K562 (cell line): ENCODE results near the gene CHD2. TPM values are rescaled to one million over a fixed set of nuclear protein-coding genes. Genes with fewer than 3 reads are reported as not detected.
A peak's percentile ranks its signal among the peaks of the same experiment; 100 is the strongest.

ENCODE experiments used
- ARID1B ChIP-seq: fragments of 450-650 bp; IDR thresholded peaks from 2 replicates; pipeline ENCODE4 v1.6.1; 2016; ENCODE audit warnings: antibody characterized with exemption, mild to moderate bottlenecking, inconsistent platforms
- ATF1 ChIP-seq, 2 experiments: fragments of 450-650 bp in 1 of 2; IDR thresholded peaks; 2 replicates each; pipeline ENCODE4 v1.6.1; 2016; ENCODE audit warnings: missing compliant biosample characterization in 1 of 2, missing genetic modification characterization in 1 of 2
- CC2D1A ChIP-seq: fragments of 450-650 bp; IDR thresholded peaks from 2 replicates; pipeline ENCODE4 v1.6.1; 2017; ENCODE audit warnings: mild to moderate bottlenecking
- CREBBP ChIP-seq: IDR thresholded peaks from one replicate; pipeline ENCODE4 v1.6.1; 2012; ENCODE audit warnings: low read depth, mild to moderate bottlenecking, control low read depth, inconsistent platforms, low read length
- DPF2 ChIP-seq: fragments of 450-650 bp; IDR thresholded peaks from 2 replicates; pipeline ENCODE4 v1.6.1; 2016
- GTF2E2 ChIP-seq: fragments of 200-800 bp; sonication (Bioruptor generic); IDR thresholded peaks from 2 replicates; pipeline ENCODE4 v1.6.1; 2016; ENCODE audit warnings: missing genetic modification characterization, missing compliant biosample characterization
- HDAC2 ChIP-seq: fragments of 450-650 bp; IDR thresholded peaks from 2 replicates; pipeline ENCODE4 v1.6.1; 2016; ENCODE audit warnings: mild to moderate bottlenecking
- HMG20B ChIP-seq: fragments of 250-450 bp; sonication (Bioruptor Pico); IDR thresholded peaks from 2 replicates; pipeline ENCODE4 v1.5.0; 2021; ENCODE audit warnings: mild to moderate bottlenecking
- HNRNPH1 ChIP-seq: fragments of 200-400 bp; formaldehyde crosslinking; optimal IDR thresholded peaks from 2 replicates; pipeline ENCODE3; 2017; ENCODE audit warnings: low read depth, mild to moderate bottlenecking, low read length, moderate library complexity
- MYC ChIP-seq, 2 experiments: fragments of 250-450 bp in 1 of 2; sonication (Bioruptor Pico) in 1 of 2; IDR thresholded peaks; 2 replicates each; pipeline versions ENCODE4 v1.5.1 to v1.6.1; 2012 to 2021; ENCODE audit warnings: low read depth in 2 of 2, borderline replicate concordance in 1 of 2, improper control_type of control experiment in 1 of 2, low read length in 1 of 2, mild to moderate bottlenecking in 1 of 2, moderate library complexity in 1 of 2
- NCOA2 ChIP-seq, 2 experiments: fragments of 450-650 bp; IDR thresholded peaks; 2 replicates each; pipeline ENCODE4 v1.6.1; 2018; ENCODE audit warnings: mild to moderate bottlenecking in 2 of 2, moderate library complexity in 1 of 2; ENCODE audit not compliant: partially characterized antibody in 2 of 2
- TSC22D4 ChIP-seq: fragments of 450-650 bp; IDR thresholded peaks from 2 replicates; pipeline ENCODE4 v1.6.1; 2016; ENCODE audit warnings: missing genetic modification characterization, missing biosample characterization, control low read depth
- ZNF175 ChIP-seq: fragments of 200-800 bp; sonication (Bioruptor generic); IDR thresholded peaks from 2 replicates; pipeline ENCODE4 v1.6.1; 2016; ENCODE audit warnings: low read depth, mild to moderate bottlenecking, missing genetic modification characterization, missing compliant biosample characterization
- ZNF311 ChIP-seq: fragments of 250-450 bp; sonication (Bioruptor Pico); IDR thresholded peaks from 2 replicates; pipeline ENCODE4 v1.4.0; 2020; ENCODE audit warnings: mild to moderate bottlenecking, moderate library complexity
- ZNF584 ChIP-seq: fragments of 200-800 bp; sonication (Bioruptor generic); IDR thresholded peaks from 2 replicates; pipeline ENCODE4 v1.6.1; 2016; ENCODE audit warnings: low read depth, mild to moderate bottlenecking, missing genetic modification characterization, missing compliant biosample characterization
- ZNF764 ChIP-seq: fragments of 250-450 bp; sonication (Bioruptor Pico); IDR thresholded peaks from 2 replicates; pipeline ENCODE4 v1.4.0; 2020; ENCODE audit warnings: low read depth, mild to moderate bottlenecking, moderate library complexity
- polyA plus RNA-seq, 8 experiments: library from polyadenylated mRNA; depleted of rRNA in 4 of 8; stranded (reverse) in 5 of 8; unstranded in 3 of 8; fragments of >200 nt; fragmentation: Nextera tagmentation in 2 of 8; fragmentation: Illumina TruSeq in 1 of 8; extraction: Ambion mirVana in 2 of 8; extraction: Trizol in 1 of 8; gene quantifications; 2 replicates each; pipeline versions ENCODE4 v1.2.1 to v1.2.3, GENCODE V29; 2011 to 2014; ENCODE audit warnings: inconsistent platforms in 1 of 8, missing spikeins in 1 of 8
- total RNA-seq, 7 experiments: library from RNA; depleted of rRNA in 6 of 7; stranded (reverse); fragments of >200 nt in 6 of 7; fragmentation: Illumina TruSeq in 2 of 7; extraction: Trizol in 2 of 7; gene quantifications; 2 replicates each; pipeline versions ENCODE4 v1.2.1 to v1.2.3, GENCODE V29; 2011 to 2021; ENCODE audit warnings: low replicate concordance in 1 of 7
- TF ChIP-seq, protein P1 (sequence below): sonication (generic); formaldehyde crosslinking; IDR thresholded peaks from 2 replicates; pipeline ENCODE4 v1.8.1; 2023; ENCODE audit warnings: mild to moderate bottlenecking, missing genetic modification reagents
- TF ChIP-seq, protein P2 (sequence below): fragments of 450-650 bp; IDR thresholded peaks from 2 replicates; pipeline ENCODE4 v1.6.1; 2017; ENCODE audit warnings: antibody characterized with exemption, mild to moderate bottlenecking
- TF ChIP-seq, protein P3 (sequence below): fragments of 250-450 bp; sonication (Bioruptor Pico); IDR thresholded peaks from 2 replicates; pipeline ENCODE4 v1.4.0; 2020; ENCODE audit warnings: mild to moderate bottlenecking

CHD2 gene
- total and polyA plus RNA-seq, 9 of the 15 experiments (the other 6 are each of a cell fraction or from before 2014, with no cell fraction given), result 38.9 to 70.8 (median 56.2) TPM

- TF ChIP-seq NCOA2 (IDR thresholded peaks at IDR 0.05; ENCODE audit: partially characterized antibody in 2 of 2) (peak in 1 of 2 experiments; percentile 84), HDAC2 (peak; percentile 80; the same call in 1 of the 2 replicates), ATF1 (CRISPR knock-in tag; IDR thresholded peaks at IDR 0.05) (no peak), ATF1 (tag; IDR thresholded peaks at IDR 0.05) (peak; percentile 57; the same call in 1 of the 2 replicates), GTF2E2 (tag) (0 out of 2 replicates have a peak, but pooled peaks have one; percentile 79), ZNF584 (CRISPR knock-in tag) (0 out of 2 replicates have a peak, but pooled peaks have one; percentile 81), ZNF764 (CRISPR knock-in tag) (no peak), ZNF311 (CRISPR knock-in tag) (0 out of 2 replicates have a peak, but pooled peaks have one; percentile 18), CC2D1A (peak; percentile 74), ARID1B (0 out of 2 replicates have a peak, but pooled peaks have one; percentile 12), MYC (IDR thresholded peaks at IDR 0.05; ENCODE audit: low read depth, low read length) (peak; percentile 62), MYC (CRISPR knock-in tag; IDR thresholded peaks at IDR 0.05; ENCODE audit: borderline replicate concordance, low read depth) (no peak), ZNF175 (CRISPR knock-in tag) (peak; percentile 81), DPF2 (peak; percentile 63; the same call in 1 of the 2 replicates), HNRNPH1 (no peak), TSC22D4 (no peak), HMG20B (CRISPR knock-in tag) (no peak), CREBBP (no peak)
- TF ChIP-seq, protein P1, sequence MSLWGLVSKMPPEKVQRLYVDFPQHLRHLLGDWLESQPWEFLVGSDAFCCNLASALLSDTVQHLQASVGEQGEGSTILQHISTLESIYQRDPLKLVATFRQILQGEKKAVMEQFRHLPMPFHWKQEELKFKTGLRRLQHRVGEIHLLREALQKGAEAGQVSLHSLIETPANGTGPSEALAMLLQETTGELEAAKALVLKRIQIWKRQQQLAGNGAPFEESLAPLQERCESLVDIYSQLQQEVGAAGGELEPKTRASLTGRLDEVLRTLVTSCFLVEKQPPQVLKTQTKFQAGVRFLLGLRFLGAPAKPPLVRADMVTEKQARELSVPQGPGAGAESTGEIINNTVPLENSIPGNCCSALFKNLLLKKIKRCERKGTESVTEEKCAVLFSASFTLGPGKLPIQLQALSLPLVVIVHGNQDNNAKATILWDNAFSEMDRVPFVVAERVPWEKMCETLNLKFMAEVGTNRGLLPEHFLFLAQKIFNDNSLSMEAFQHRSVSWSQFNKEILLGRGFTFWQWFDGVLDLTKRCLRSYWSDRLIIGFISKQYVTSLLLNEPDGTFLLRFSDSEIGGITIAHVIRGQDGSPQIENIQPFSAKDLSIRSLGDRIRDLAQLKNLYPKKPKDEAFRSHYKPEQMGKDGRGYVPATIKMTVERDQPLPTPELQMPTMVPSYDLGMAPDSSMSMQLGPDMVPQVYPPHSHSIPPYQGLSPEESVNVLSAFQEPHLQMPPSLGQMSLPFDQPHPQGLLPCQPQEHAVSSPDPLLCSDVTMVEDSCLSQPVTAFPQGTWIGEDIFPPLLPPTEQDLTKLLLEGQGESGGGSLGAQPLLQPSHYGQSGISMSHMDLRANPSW (CRISPR knock-in tag), result no peak
- TF ChIP-seq, protein P2, sequence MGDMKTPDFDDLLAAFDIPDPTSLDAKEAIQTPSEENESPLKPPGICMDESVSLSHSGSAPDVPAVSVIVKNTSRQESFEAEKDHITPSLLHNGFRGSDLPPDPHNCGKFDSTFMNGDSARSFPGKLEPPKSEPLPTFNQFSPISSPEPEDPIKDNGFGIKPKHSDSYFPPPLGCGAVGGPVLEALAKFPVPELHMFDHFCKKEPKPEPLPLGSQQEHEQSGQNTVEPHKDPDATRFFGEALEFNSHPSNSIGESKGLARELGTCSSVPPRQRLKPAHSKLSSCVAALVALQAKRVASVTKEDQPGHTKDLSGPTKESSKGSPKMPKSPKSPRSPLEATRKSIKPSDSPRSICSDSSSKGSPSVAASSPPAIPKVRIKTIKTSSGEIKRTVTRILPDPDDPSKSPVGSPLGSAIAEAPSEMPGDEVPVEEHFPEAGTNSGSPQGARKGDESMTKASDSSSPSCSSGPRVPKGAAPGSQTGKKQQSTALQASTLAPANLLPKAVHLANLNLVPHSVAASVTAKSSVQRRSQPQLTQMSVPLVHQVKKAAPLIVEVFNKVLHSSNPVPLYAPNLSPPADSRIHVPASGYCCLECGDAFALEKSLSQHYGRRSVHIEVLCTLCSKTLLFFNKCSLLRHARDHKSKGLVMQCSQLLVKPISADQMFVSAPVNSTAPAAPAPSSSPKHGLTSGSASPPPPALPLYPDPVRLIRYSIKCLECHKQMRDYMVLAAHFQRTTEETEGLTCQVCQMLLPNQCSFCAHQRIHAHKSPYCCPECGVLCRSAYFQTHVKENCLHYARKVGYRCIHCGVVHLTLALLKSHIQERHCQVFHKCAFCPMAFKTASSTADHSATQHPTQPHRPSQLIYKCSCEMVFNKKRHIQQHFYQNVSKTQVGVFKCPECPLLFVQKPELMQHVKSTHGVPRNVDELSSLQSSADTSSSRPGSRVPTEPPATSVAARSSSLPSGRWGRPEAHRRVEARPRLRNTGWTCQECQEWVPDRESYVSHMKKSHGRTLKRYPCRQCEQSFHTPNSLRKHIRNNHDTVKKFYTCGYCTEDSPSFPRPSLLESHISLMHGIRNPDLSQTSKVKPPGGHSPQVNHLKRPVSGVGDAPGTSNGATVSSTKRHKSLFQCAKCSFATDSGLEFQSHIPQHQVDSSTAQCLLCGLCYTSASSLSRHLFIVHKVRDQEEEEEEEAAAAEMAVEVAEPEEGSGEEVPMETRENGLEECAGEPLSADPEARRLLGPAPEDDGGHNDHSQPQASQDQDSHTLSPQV, result peak; percentile 95
- TF ChIP-seq, protein P3, sequence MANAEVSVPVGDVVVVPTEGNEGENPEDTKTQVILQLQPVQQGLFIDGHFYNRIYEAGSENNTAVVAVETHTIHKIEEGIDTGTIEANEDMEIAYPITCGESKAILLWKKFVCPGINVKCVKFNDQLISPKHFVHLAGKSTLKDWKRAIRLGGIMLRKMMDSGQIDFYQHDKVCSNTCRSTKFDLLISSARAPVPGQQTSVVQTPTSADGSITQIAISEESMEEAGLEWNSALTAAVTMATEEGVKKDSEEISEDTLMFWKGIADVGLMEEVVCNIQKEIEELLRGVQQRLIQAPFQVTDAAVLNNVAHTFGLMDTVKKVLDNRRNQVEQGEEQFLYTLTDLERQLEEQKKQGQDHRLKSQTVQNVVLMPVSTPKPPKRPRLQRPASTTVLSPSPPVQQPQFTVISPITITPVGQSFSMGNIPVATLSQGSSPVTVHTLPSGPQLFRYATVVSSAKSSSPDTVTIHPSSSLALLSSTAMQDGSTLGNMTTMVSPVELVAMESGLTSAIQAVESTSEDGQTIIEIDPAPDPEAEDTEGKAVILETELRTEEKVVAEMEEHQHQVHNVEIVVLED (CRISPR knock-in tag), result peak; percentile 12; the same call in 1 of the 2 replicates
Observed at GRCh38 chr15:92917598-92918407, 17.7 kb downstream of the CHD2 start (continued).
